CD14-positive monocyte (primary cell): ENCODE data around the gene ZNF57. TPM values are rescaled to one million over a fixed set of nuclear protein-coding genes. Genes with fewer than 3 reads are reported as not detected.

Experiments
- DNase-seq, 3 donors: peaks; one replicate each; pipeline ENCODE4 v3.0.0-alpha.2; 2011 to 2022
- H2AFZ ChIP-seq: 2 replicates; pipeline ENCODE4 v1.6.0; 2012; ENCODE audit warnings: mild to moderate bottlenecking, low read depth, low read length, inconsistent platforms; ENCODE audit not compliant: insufficient read depth, poor library complexity, severe bottlenecking
- H3K27ac ChIP-seq, 2 donors: 1 replicate in 1 of 2; 2 replicates in 1 of 2; pipeline ENCODE4 v1.5.1; 2012 to 2013; ENCODE audit warnings: low read length in 2 of 2, control low read depth in 1 of 2, inconsistent platforms in 1 of 2, low read depth in 1 of 2, mild to moderate bottlenecking in 1 of 2
- H3K27me3 ChIP-seq, 2 donors: one replicate each; pipeline versions ENCODE4 v1.6.0 to v1.6.1; 2011 to 2013; ENCODE audit warnings: low read length in 2 of 2; ENCODE audit not compliant: control insufficient read depth in 2 of 2, insufficient read depth in 2 of 2
- H3K36me3 ChIP-seq, 2 donors: replicated peaks in 1 of 2; 1 replicate in 1 of 2; 2 replicates in 1 of 2; pipeline versions ENCODE4 v1.5.1 to v1.6.1; 2012 to 2013; ENCODE audit warnings: low read length in 2 of 2, control low read depth in 1 of 2, inconsistent platforms in 1 of 2, mild to moderate bottlenecking in 1 of 2; ENCODE audit not compliant: insufficient read depth in 2 of 2, control insufficient read depth in 1 of 2
- H3K4me1 ChIP-seq, 2 donors: 1 replicate in 1 of 2; 2 replicates in 1 of 2; pipeline versions ENCODE4 v1.5.1 to v1.6.1; 2012 to 2013; ENCODE audit warnings: low read length in 2 of 2, control low read depth in 1 of 2, inconsistent platforms in 1 of 2, mild to moderate bottlenecking in 1 of 2, moderate library complexity in 1 of 2; ENCODE audit not compliant: insufficient read depth in 2 of 2, control insufficient read depth in 1 of 2
- H3K4me2 ChIP-seq: replicated peaks from 2 replicates; pipeline ENCODE3; 2012; ENCODE audit warnings: low read length, moderate library complexity, mild to moderate bottlenecking; ENCODE audit not compliant: poor library complexity, severe bottlenecking; ENCODE audit errors: extremely low read depth
- H3K4me3 ChIP-seq, 3 experiments: fragments of 200-600 bp in 1 of 3; sonication (generic) in 1 of 3; replicated peaks in 1 of 3; 1 replicate in 2 of 3; 2 replicates in 1 of 3; pipeline ENCODE4 v1.5.1; 2011 to 2013; ENCODE audit warnings: low read length in 3 of 3, mild to moderate bottlenecking in 3 of 3, control low read depth in 2 of 3, low read depth in 2 of 3, inconsistent platforms in 1 of 3, moderate library complexity in 1 of 3
- H3K79me2 ChIP-seq: 2 replicates; pipeline ENCODE4 v1.6.0; 2012; ENCODE audit warnings: mild to moderate bottlenecking, control low read depth, inconsistent platforms, low read length, moderate library complexity; ENCODE audit not compliant: insufficient read depth
- H3K9ac ChIP-seq: 2 replicates; pipeline ENCODE4 v1.6.0; 2017; ENCODE audit warnings: low read length, mild to moderate bottlenecking; ENCODE audit not compliant: insufficient read depth, poor library complexity, severe bottlenecking
- H3K9me3 ChIP-seq, 2 donors: replicated peaks in 1 of 2; 1 replicate in 1 of 2; 2 replicates in 1 of 2; pipeline versions ENCODE4 v1.5.1 to v1.6.1; 2012 to 2013; ENCODE audit warnings: low read length in 2 of 2, control low read depth in 1 of 2; ENCODE audit not compliant: control insufficient read depth in 1 of 2, insufficient read depth in 1 of 2
- H4K20me1 ChIP-seq: 2 replicates; pipeline ENCODE4 v1.6.0; 2012; ENCODE audit warnings: mild to moderate bottlenecking, low read length, control low read depth, moderate library complexity; ENCODE audit not compliant: insufficient read depth
- H3K27ac Mint-ChIP-seq, 7 donors: one replicate each; pipeline ENCODE4 v1.8.0; 2020; ENCODE audit warnings: mild to moderate bottlenecking in 7 of 7, mixed read lengths in 7 of 7, moderate library complexity in 6 of 7, inconsistent platforms in 2 of 7
- H3K27me3 Mint-ChIP-seq, 3 donors: one replicate each; pipeline ENCODE4 v1.8.0; 2021 to 2022; ENCODE audit warnings: low read depth in 3 of 3, mild to moderate bottlenecking in 3 of 3, mixed read lengths in 3 of 3, moderate library complexity in 3 of 3, inconsistent platforms in 1 of 3
- H3K36me3 Mint-ChIP-seq, 2 donors: one replicate each; pipeline ENCODE4 v1.8.0; 2020; ENCODE audit warnings: mixed read lengths in 2 of 2, inconsistent platforms in 1 of 2, mild to moderate bottlenecking in 1 of 2
- H3K4me1 Mint-ChIP-seq: one replicate; pipeline ENCODE4 v1.8.0; 2020; ENCODE audit warnings: mild to moderate bottlenecking, mixed read lengths
- H3K4me3 Mint-ChIP-seq, 2 donors: one replicate each; pipeline ENCODE4 v1.8.0; 2020; ENCODE audit warnings: mild to moderate bottlenecking in 2 of 2, mixed read lengths in 2 of 2, moderate library complexity in 1 of 2
- H3K9me3 Mint-ChIP-seq, 7 donors: one replicate each; pipeline ENCODE4 v1.8.0; 2020 to 2022; ENCODE audit warnings: mixed read lengths in 7 of 7, mild to moderate bottlenecking in 6 of 7, moderate library complexity in 6 of 7, inconsistent platforms in 2 of 7
- CTCF ChIP-seq: fragments of 200-600 bp; IDR thresholded peaks from one replicate; pipeline ENCODE4 v1.8.0; 2022; ENCODE audit warnings: antibody characterized with exemption, mild to moderate bottlenecking
- WGBS: methylation state at CpG from one replicate; pipeline ENCODE4 v1.1.5; 2013; ENCODE audit warnings: missing lambda C conversion rate; ENCODE audit not compliant: insufficient coverage; 5-methylcytosine and 5-hydroxymethylcytosine counted together
- intact Hi-C, 2 donors: fragments of 100-400 bp; cut with micrococcal nuclease; formaldehyde crosslinking; loops; one replicate each; pipeline versions ENCODE4 v1.15.0 to v1.15.1; 2023
- polyA plus RNA-seq, 3 donors: library from polyadenylated mRNA; depleted of rRNA in 1 of 3; unstranded in 2 of 3; stranded (reverse) in 1 of 3; fragments of 300-500 nt in 2 of 3; fragments of >200 nt in 1 of 3; fragmentation: Illumina TruSeq in 2 of 3; gene quantifications; 1 replicate in 2 of 3; 2 replicates in 1 of 3; pipeline ENCODE4 v1.2.3, GENCODE V29; 2012 to 2021

ZNF57 gene
- polyA plus RNA-seq, 3 donors = 1.4 to 2.1 (median 1.9) TPM

DNA sequence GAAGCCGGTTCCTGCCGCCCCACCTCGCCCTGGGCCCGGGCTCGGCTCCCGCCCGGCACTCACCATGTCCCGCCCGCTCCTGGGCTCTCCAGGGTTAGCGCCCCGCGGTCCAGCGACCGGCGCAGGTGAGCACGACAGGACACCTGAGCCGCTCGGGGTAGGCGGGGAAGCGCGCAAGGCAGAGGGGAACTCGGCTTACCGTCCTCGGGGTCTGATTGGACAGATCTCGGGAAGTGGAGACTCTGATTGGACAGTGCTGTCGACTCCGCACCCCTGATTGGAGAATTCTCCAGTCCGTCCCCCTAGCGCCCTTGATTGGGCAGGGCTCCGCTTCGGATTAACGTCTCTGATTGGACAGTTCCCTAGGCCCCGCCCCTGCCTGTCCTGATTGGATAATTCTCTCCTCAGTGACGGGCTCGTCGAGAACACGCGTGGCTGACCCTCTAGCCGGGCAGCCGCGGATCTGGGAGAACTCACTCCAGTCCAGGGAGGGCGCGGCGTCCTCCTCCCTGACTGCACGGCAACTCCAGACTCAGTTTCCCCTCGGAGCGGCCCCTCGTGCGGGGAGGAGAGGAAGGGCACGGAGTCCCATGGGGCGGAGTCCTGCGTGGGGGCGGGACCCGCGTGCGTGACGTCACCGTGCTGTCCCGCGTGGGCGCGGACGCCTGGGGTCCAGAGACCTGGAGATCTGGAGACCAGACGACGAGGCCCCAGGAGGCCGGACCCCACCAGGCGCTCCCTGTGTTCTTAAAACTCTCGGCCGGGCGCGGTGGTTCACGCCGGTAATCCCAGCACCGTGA is 44.2 kb downstream of the ZNF57 start, which contains the start of gene ZNF77:
Gene ZNF77, minus strand, starts transcription at position 197 of the 800 bp plus-strand sequence. Its CDS starts 131 bp downstream, at position 66.
- H4K20me1 ChIP-seq = no peaks in the 10 kb centered on the region
- H3K9me3 ChIP-seq = no peaks in the 10 kb centered on the region
- no peaks in the 10 kb centered on the region for H3K27me3 ChIP-seq
- TF ChIP-seq CTCF = no peak
- under 1% methylated on average over 71 of the region's 74 CpGs for WGBS
- Mint-ChIP-seq H3K4me1 (peaks cover 25% of the 10 kb centered on the region), H3K4me3 (peak within 1 kb of the TSS; percentile 85 to 94), H3K27me3 (peaks cover 0 to 11% (median 0%) of the 10 kb centered on the region in 3 donors), H3K9me3 (peaks cover 0 to 12% (median 2%) of the 10 kb centered on the region in 7 donors), H3K27ac (peak within 1 kb of the TSS; percentile 95 to 99 (median 97)), H3K36me3 (peaks cover 2 to 3% of the 10 kb centered on the region in 2 donors)
- peaks cover 21% of the 10 kb centered on the region for H3K79me2 ChIP-seq
- H2AFZ ChIP-seq = peak within 1 kb of the TSS; percentile 98
- peak within 1 kb of the TSS; percentile 92 for H3K4me2 ChIP-seq
- H3K36me3 ChIP-seq = no peaks in the 10 kb centered on the region
- peaks cover 24 to 29% of the 10 kb centered on the region in 2 donors for H3K4me1 ChIP-seq
- DNase-seq = peak; percentile 98 to 100 (median 98)
- intact Hi-C loops = loop anchor here (5.0 kb wide), 2 partner anchors 43 to 103 kb away; partner anchors contain the start of genes ZNF57 (in 2 of the 2) and ZNF555 (in 1 of the 2)
- peak within 1 kb of the TSS; percentile 82 to 91 for H3K27ac ChIP-seq
- H3K4me3 ChIP-seq = peak within 1 kb of the TSS; percentile 73 to 86 (median 76)
- H3K9ac ChIP-seq = peak within 1 kb of the TSS; percentile 74

GRCh38 chr19:2945575-2946184 is 45.0 kb downstream of the ZNF57 start:
- Histone ChIP-seq H3K27ac (peak overlapping the region; percentile 82 to 91), H2AFZ (peak overlapping the region; percentile 98), H3K4me1 (peaks cover 25 to 31% of the 10 kb centered on the region in 2 donors), H3K9me3 (no peaks in the 10 kb centered on the region), H3K4me2 (peak overlapping the region; percentile 92), H3K79me2 (peaks cover 25% of the 10 kb centered on the region), H3K9ac (peak overlapping the region; percentile 74), H3K36me3 (no peaks in the 10 kb centered on the region), H4K20me1 (no peaks in the 10 kb centered on the region), H3K4me3 (peak overlapping the region; percentile 73 to 86 (median 76)), H3K27me3 (no peaks in the 10 kb centered on the region)
- TF ChIP-seq CTCF = no peak
- intact Hi-C loops = loop anchor here in 1 of 2 donors (5.0 kb wide), 1 partner anchor 103 kb away; the partner anchor contains the start of gene ZNF555
- Mint-ChIP-seq H3K27ac (peak overlapping the region; percentile 95 to 99 (median 97)), H3K4me3 (peak overlapping the region; percentile 85 to 94), H3K36me3 (peaks cover 2 to 3% of the 10 kb centered on the region in 2 donors), H3K4me1 (peaks cover 26% of the 10 kb centered on the region), H3K9me3 (peaks cover 0 to 12% (median 2%) of the 10 kb centered on the region in 7 donors), H3K27me3 (peaks cover 0 to 11% (median 0%) of the 10 kb centered on the region in 3 donors)
- 37% methylated on average over 5 of the region's 17 CpGs for WGBS
- DNase-seq = no peak
